Transverse colon (tissue), 4 donors: ENCODE measurements around the gene MYH7. TPM values are rescaled to one million over a fixed set of nuclear protein-coding genes. Genes with fewer than 3 reads are reported as not detected.
A peak's percentile ranks its signal among the peaks of the same experiment; 100 is the strongest.

Experiments
- DNase-seq: peaks from one replicate; pipeline ENCODE4 v3.0.0-alpha.2; 2019
- H3K27ac ChIP-seq, 4 donors: fragments of 200-600 bp; sonication (generic); 2 replicates each; pipeline ENCODE4 v1.5.1; 2016 to 2018; ENCODE audit warnings: inconsistent platforms in 4 of 4
- H3K27me3 ChIP-seq: fragments of 200-600 bp; sonication (generic); 2 replicates; pipeline ENCODE4 v1.5.1; 2017; ENCODE audit warnings: inconsistent platforms
- H3K36me3 ChIP-seq, 4 donors: fragments of 200-600 bp; sonication (generic); 2 replicates each; pipeline ENCODE4 v1.5.1; 2017 to 2019; ENCODE audit warnings: inconsistent platforms in 4 of 4
- H3K4me1 ChIP-seq, 4 donors: fragments of 200-600 bp; sonication (generic); 2 replicates each; pipeline ENCODE4 v1.5.1; 2017 to 2020; ENCODE audit warnings: inconsistent platforms in 4 of 4
- H3K4me3 ChIP-seq, 4 donors: fragments of 200-600 bp; sonication (generic); 1 replicate in 1 of 4; 2 replicates in 3 of 4; pipeline versions ENCODE4 v1.5.1 to v1.6.1; 2017 to 2019; ENCODE audit warnings: inconsistent platforms in 4 of 4
- H3K9me3 ChIP-seq, 2 donors: fragments of 200-600 bp; sonication (generic); 2 replicates each; pipeline ENCODE4 v1.5.1; 2017 to 2019; ENCODE audit warnings: inconsistent platforms in 2 of 2
- CTCF ChIP-seq, 5 experiments: fragments of 200-600 bp in 3 of 5; fragments of 450-650 bp in 2 of 5; sonication (generic) in 3 of 5; IDR thresholded peaks; 1 replicate in 2 of 5; 2 replicates in 3 of 5; pipeline ENCODE4 v1.5.1; 2016 to 2017; ENCODE audit warnings: antibody characterized with exemption in 5 of 5, inconsistent platforms in 3 of 5, mild to moderate bottlenecking in 2 of 5, moderate library complexity in 1 of 5
- EP300 ChIP-seq: sonication (generic); formaldehyde crosslinking; IDR thresholded peaks from one replicate; pipeline ENCODE4 v1.6.1; 2017; ENCODE audit warnings: antibody characterized with exemption, low read depth
- POLR2A ChIP-seq: fragments of 450-650 bp; IDR thresholded peaks from one replicate; pipeline ENCODE4 v1.6.1; 2016; ENCODE audit warnings: antibody characterized with exemption, mild to moderate bottlenecking, moderate library complexity
- POLR2AphosphoS5 ChIP-seq, 3 donors: sonication (generic); formaldehyde crosslinking; IDR thresholded peaks; one replicate each; pipeline ENCODE4 v1.6.1; 2016; ENCODE audit warnings: antibody characterized with exemption in 3 of 3
- WGBS, 2 donors: methylation state at CpG; one replicate each; pipeline ENCODE4 v1.1.5; 2018; ENCODE audit warnings: low coverage in 1 of 2; 5-methylcytosine and 5-hydroxymethylcytosine counted together
- in situ Hi-C, 4 donors: fragments of 200-750 bp; cut with MboI; loops; one replicate each; pipeline versions ENCODE4 v1.15.0 to v1.15.1; 2017; ENCODE audit warnings: low sequenced_read_pairs in 3 of 4, low pct_ligation_motif_present in 1 of 4, low pct_unique_long_range_greater_than_20kb in 1 of 4
- intact Hi-C: fragments of 100-400 bp; cut with DNase I; formaldehyde crosslinking; loops from one replicate; pipeline ENCODE4 v1.15.1; 2023; ENCODE audit warnings: low total_unique reads
- total RNA-seq, 4 donors: library from RNA; depleted of rRNA; stranded (reverse); fragments of >200 nt; gene quantifications; one replicate each; pipeline ENCODE4 v1.1.0, GENCODE V29; 2016

Gene MYH7
- total RNA-seq, 4 donors from 2014 or later = 0.64 to 2.9 TPM; not detected in 2

GRCh38 chr14:23450379-23450778 lies 14.9 kb upstream of the MYH7 start:
- WGBS, 2 donors = 69 to 80% methylated on average over 1 to 2 of the region's 2 CpGs
- H3K4me1 ChIP-seq = peaks cover 3 to 28% (median 18%) of the 10 kb centered on the region in 4 donors
- H3K4me3 ChIP-seq = no peak overlapping the region
- DNase-seq = no peak
- H3K9me3 ChIP-seq = no peaks in the 10 kb centered on the region
- H3K36me3 ChIP-seq = no peaks in the 10 kb centered on the region
- in situ Hi-C loops (no loop called here), intact Hi-C loops (no loop called here)
- no peak overlapping the region for H3K27ac ChIP-seq
- H3K27me3 ChIP-seq = peaks cover 5% of the 10 kb centered on the region
- TF ChIP-seq CTCF (IDR thresholded peaks at IDR 0.05) (no peak), EP300 (no peak), POLR2AphosphoS5 (IDR thresholded peaks at IDR 0.05) (no peak), POLR2A (no peak)

GRCh38 chr14:23449314-23449713 lies 13.9 kb upstream of the MYH7 start:
- Histone ChIP-seq H3K36me3 (no peaks in the 10 kb centered on the region), H3K4me3 (no peak overlapping the region), H3K4me1 (peaks cover 3 to 28% (median 18%) of the 10 kb centered on the region in 4 donors), H3K9me3 (no peaks in the 10 kb centered on the region), H3K27ac (no peak overlapping the region), H3K27me3 (peaks cover 5% of the 10 kb centered on the region)
- intact Hi-C loops (no loop called here), in situ Hi-C loops (no loop called here)
- DNase-seq = no peak
- no peak for TF ChIP-seq EP300
- no peak for TF ChIP-seq POLR2A
- TF ChIP-seq CTCF (IDR thresholded peaks at IDR 0.05) = no peak
- TF ChIP-seq POLR2AphosphoS5 (IDR thresholded peaks at IDR 0.05) = no peak
- 84% methylated on average over 1 of the region's 1 CpG; no CpG with 5 or more reads in 1 of the 2 donors for WGBS, 2 donors

GRCh38 chr14:23447361-23448350 lies 12.2 kb upstream of the MYH7 start:
- intact Hi-C loops (no loop called here), in situ Hi-C loops (no loop called here)
- no peak overlapping the region for H3K4me3 ChIP-seq
- H3K9me3 ChIP-seq = no peaks in the 10 kb centered on the region
- H3K36me3 ChIP-seq = no peaks in the 10 kb centered on the region
- WGBS, 2 donors = 37 to 47% methylated on average over 7 of the region's 7 CpGs
- peak overlapping the region; percentile 75 to 83 (median 78) for H3K27ac ChIP-seq
- peaks cover 3 to 28% (median 18%) of the 10 kb centered on the region in 4 donors for H3K4me1 ChIP-seq
- peak; percentile 83 for DNase-seq
- peaks cover 4% of the 10 kb centered on the region for H3K27me3 ChIP-seq
- no peak for TF ChIP-seq POLR2A
- no peak for TF ChIP-seq EP300
- TF ChIP-seq CTCF (IDR thresholded peaks at IDR 0.05) = no peak
- peak in 2 of 3 donors; percentile 41 to 56 for TF ChIP-seq POLR2AphosphoS5 (IDR thresholded peaks at IDR 0.05)

- intact Hi-C loops (no loop called here), in situ Hi-C loops (no loop called here)
- H3K36me3 ChIP-seq = no peaks in the 10 kb centered on the region
- H3K4me1 ChIP-seq = peaks cover 3 to 28% (median 18%) of the 10 kb centered on the region in 4 donors
- peak; percentile 41 for DNase-seq
- no peak overlapping the region for H3K4me3 ChIP-seq
- H3K27ac ChIP-seq = peak overlapping the region; percentile 9 to 83 (median 76)
- TF ChIP-seq POLR2A (no peak), CTCF (IDR thresholded peaks at IDR 0.05) (peak in 2 of 5 experiments; percentile 8 to 12)
- WGBS, 2 donors = 48% methylated on average over 4 of the region's 4 CpGs; no CpG with 5 or more reads in 1 of the 2 donors
- H3K9me3 ChIP-seq = no peaks in the 10 kb centered on the region
- H3K27me3 ChIP-seq = no peaks in the 10 kb centered on the region
Observed at GRCh38 chr14:23446291-23446851, 10.9 kb upstream of the MYH7 start.
